Body of pancreas (tissue), 4 donors: ENCODE measurements around the gene KIF13A.

Source experiments
- CTCF ChIP-seq, 7 experiments: fragments of 450-650 bp in 4 of 7; fragments of 200-600 bp in 3 of 7; sonication (generic) in 3 of 7; IDR thresholded peaks; one replicate each; pipeline ENCODE4 v1.5.1; 2016 to 2019; ENCODE audit warnings: antibody characterized with exemption in 7 of 7
- POLR2A ChIP-seq, 3 donors: fragments of 450-650 bp; IDR thresholded peaks; one replicate each; pipeline ENCODE4 v1.6.1; 2016; ENCODE audit warnings: antibody characterized with exemption in 3 of 3, mild to moderate bottlenecking in 2 of 3

GRCh38 chr6:17754254-17754653, 233.2 kb downstream of the KIF13A start:
- TF ChIP-seq POLR2A (IDR thresholded peaks at IDR 0.05) (no peak), CTCF (IDR thresholded peaks at IDR 0.05) (no peak)
